ENCODE measurements around the gene MYCN.
A peak's percentile ranks its signal among the peaks of the same experiment; 100 is the strongest.

The MYCN gene

DNA sequence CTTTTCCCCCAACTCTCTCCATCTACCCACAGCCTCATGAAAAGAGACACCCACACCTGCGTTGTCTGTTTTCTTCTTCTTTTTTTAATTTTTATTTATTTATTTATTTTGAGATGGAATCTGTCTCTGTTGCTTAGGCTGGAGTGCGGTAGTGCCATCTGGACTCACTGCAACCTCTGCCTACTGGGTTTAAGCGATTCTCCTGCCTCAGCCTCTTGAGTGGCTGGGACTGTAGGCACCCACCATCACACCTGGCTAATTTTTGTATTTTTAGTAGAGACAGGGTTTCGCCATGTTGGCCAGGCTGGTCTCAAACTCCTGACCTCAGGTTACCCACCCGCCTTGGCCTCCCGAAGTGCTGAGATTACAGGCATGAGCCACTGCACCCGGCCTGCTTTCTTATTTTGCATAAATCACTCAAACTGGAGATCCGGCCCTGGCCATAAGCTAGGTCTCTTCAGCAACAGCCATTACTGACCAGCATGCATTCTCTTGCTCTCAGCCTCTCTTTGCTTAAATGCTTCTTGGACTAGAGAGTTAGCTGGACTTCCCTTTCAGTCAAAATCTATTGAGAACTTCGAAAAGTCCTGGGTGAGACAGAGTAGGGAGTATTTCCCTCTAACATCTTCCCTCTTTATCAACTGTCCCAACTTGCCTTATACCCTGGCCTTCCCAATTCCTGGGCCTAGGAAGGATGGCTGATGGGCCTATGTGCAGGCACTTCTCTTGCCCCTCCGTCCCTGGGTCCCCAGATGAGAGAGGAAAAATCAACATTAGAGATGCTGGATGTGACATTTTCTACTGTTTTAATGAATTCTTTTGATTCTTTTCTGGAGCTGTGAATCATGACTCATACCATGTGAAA, 27.3 kb downstream of the MYCN start:
- no peak for TF ChIP-seq CREB1 (IDR thresholded peaks at IDR 0.05; ENCODE audit: low read depth)
- peak; percentile 15; the same call in 1 of the 2 replicates for TF ChIP-seq TEAD4 (IDR thresholded peaks at IDR 0.05)

GRCh38 chr2:15968280-15969178, 28.2 kb downstream of the MYCN start:
- TF ChIP-seq, protein P1, sequence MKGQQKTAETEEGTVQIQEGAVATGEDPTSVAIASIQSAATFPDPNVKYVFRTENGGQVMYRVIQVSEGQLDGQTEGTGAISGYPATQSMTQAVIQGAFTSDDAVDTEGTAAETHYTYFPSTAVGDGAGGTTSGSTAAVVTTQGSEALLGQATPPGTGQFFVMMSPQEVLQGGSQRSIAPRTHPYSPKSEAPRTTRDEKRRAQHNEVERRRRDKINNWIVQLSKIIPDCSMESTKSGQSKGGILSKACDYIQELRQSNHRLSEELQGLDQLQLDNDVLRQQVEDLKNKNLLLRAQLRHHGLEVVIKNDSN (IDR thresholded peaks at IDR 0.05) = peak; percentile 74
- no peak for TF ChIP-seq TCF12 (IDR thresholded peaks at IDR 0.05; ENCODE audit: low read depth)

DNA sequence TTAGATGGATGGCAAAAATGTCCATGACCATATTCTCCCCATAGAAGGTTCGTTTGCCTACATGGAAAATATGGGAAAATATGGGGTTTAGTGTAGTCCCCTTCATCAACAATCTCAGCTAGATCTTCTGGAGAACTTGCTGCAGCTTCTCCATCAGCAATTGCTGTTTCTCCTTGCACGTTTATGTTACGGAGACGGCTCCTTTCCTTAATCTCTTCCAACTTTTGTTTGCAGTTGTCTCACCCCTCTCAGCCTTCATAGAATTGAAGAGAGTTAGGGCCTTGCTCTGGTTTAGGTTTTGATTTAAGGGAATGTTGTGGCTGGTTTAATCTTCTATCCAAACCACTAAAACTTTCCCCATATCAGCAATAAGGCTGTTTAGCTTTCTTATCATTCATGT, 28.9 kb downstream of the MYCN start:
- no peak for TF ChIP-seq MAX (IDR thresholded peaks at IDR 0.05)
- no peak for TF ChIP-seq FOXM1 (IDR thresholded peaks at IDR 0.05; ENCODE audit: borderline replicate concordance, low read depth)
- TF ChIP-seq, protein P1 (IDR thresholded peaks at IDR 0.05) = no peak
- no peak for TF ChIP-seq CREB1 (IDR thresholded peaks at IDR 0.05; ENCODE audit: low read depth)
- no peak for TF ChIP-seq EGR1 (IDR thresholded peaks at IDR 0.05)
- TF ChIP-seq TCF12 (IDR thresholded peaks at IDR 0.05; ENCODE audit: low read depth) = no peak
- no peak for TF ChIP-seq NFIC (IDR thresholded peaks at IDR 0.05)
- no peak for TF ChIP-seq CEBPB (IDR thresholded peaks at IDR 0.05)
- TF ChIP-seq TAF1 (IDR thresholded peaks at IDR 0.05; ENCODE audit: low read depth) = no peak
- TF ChIP-seq, protein P2, sequence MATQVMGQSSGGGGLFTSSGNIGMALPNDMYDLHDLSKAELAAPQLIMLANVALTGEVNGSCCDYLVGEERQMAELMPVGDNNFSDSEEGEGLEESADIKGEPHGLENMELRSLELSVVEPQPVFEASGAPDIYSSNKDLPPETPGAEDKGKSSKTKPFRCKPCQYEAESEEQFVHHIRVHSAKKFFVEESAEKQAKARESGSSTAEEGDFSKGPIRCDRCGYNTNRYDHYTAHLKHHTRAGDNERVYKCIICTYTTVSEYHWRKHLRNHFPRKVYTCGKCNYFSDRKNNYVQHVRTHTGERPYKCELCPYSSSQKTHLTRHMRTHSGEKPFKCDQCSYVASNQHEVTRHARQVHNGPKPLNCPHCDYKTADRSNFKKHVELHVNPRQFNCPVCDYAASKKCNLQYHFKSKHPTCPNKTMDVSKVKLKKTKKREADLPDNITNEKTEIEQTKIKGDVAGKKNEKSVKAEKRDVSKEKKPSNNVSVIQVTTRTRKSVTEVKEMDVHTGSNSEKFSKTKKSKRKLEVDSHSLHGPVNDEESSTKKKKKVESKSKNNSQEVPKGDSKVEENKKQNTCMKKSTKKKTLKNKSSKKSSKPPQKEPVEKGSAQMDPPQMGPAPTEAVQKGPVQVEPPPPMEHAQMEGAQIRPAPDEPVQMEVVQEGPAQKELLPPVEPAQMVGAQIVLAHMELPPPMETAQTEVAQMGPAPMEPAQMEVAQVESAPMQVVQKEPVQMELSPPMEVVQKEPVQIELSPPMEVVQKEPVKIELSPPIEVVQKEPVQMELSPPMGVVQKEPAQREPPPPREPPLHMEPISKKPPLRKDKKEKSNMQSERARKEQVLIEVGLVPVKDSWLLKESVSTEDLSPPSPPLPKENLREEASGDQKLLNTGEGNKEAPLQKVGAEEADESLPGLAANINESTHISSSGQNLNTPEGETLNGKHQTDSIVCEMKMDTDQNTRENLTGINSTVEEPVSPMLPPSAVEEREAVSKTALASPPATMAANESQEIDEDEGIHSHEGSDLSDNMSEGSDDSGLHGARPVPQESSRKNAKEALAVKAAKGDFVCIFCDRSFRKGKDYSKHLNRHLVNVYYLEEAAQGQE (IDR thresholded peaks at IDR 0.05; ENCODE audit: low read depth) = no peak
- no peak for TF ChIP-seq RAD21 (IDR thresholded peaks at IDR 0.05; ENCODE audit: low read depth)
- TF ChIP-seq ZBTB7A (IDR thresholded peaks at IDR 0.05; ENCODE audit: low read depth) = no peak
- TF ChIP-seq EP300 (IDR thresholded peaks at IDR 0.05; ENCODE audit: borderline replicate concordance) = no peak
- TF ChIP-seq YY1 (IDR thresholded peaks at IDR 0.05; ENCODE audit: low read depth) = no peak
- no peak for TF ChIP-seq TEAD4 (IDR thresholded peaks at IDR 0.05)

GRCh38 chr2:15970701-15971100, 30.4 kb downstream of the MYCN start:
- TF ChIP-seq NFIC (IDR thresholded peaks at IDR 0.05) (no peak), TCF12 (IDR thresholded peaks at IDR 0.05; ENCODE audit: low read depth) (no peak), CEBPB (IDR thresholded peaks at IDR 0.05) (no peak), EGR1 (IDR thresholded peaks at IDR 0.05) (no peak), TEAD4 (IDR thresholded peaks at IDR 0.05) (no peak)
- TF ChIP-seq, protein P2 (IDR thresholded peaks at IDR 0.05; ENCODE audit: low read depth) = no peak

DNA sequence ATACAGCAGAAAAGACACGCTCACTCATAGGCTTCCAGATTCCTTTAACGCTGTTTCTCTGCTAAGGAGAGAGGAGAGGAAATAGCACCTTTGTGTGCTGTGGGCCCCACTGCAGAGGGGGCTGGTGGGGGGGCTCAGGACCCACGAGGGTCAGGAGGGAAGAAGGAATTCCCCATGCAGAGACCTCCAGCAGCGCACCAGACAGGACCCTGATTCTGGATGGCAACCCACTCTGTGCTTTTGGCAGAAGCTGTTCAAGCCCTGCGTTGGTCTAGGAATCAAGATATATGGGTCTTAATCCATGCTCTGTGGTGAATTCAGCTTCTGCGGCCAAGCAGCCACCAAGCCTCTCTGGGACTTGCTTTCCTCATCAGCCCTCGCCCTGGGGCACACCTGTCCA, 31.0 kb downstream of the MYCN start:
- no peak for TF ChIP-seq CREB1 (IDR thresholded peaks at IDR 0.05; ENCODE audit: low read depth)
- TF ChIP-seq RAD21 (IDR thresholded peaks at IDR 0.05; ENCODE audit: low read depth) = no peak
- TF ChIP-seq, protein P1 (IDR thresholded peaks at IDR 0.05) = no peak
- TF ChIP-seq TEAD4 (IDR thresholded peaks at IDR 0.05) = no peak
- no peak for TF ChIP-seq TCF12 (IDR thresholded peaks at IDR 0.05; ENCODE audit: low read depth)

Measured in Ishikawa (cell line).